Kidney glomerular epithelial cell (primary cell): ENCODE data around the gene SPDYE1.

ENCODE experiments used
- DNase-seq: peaks from one replicate; lab custom pipeline; 2025; lab: John Stamatoyannopoulos, UW

The SPDYE1 gene

GRCh38 chr7:44044315-44045225, 46.9 kb downstream of the SPDYE1 start, which contains the start of gene DBNL:
DBNL (plus strand) TSS chr7:44044702; CDS start chr7:44044738, 36 bp downstream.
- DNase-seq = peak; percentile 86

GRCh38 chr7:44045226-44046014, 47.7 kb downstream of the SPDYE1 start:
- DNase-seq = no peak

- no peak for DNase-seq
These were observed 48.8 kb downstream of the SPDYE1 start for GRCh38 chr7:44046321-44047061.

GRCh38 chr7:44048031-44048795, 50.5 kb downstream of the SPDYE1 start:
- no peak for DNase-seq

GRCh38 chr7:44050121-44050914, 52.6 kb downstream of the SPDYE1 start:
- DNase-seq = no peak

- DNase-seq = no peak
These were observed 53.3 kb downstream of the SPDYE1 start for GRCh38 chr7:44050915-44051560.

GRCh38 chr7:44051611-44052220, 54.0 kb downstream of the SPDYE1 start:
- DNase-seq = no peak

GRCh38 chr7:44052771-44053365, 55.2 kb downstream of the SPDYE1 start:
- DNase-seq = no peak

- no peak for DNase-seq
These were observed 59.0 kb downstream of the SPDYE1 start for GRCh38 chr7:44056681-44057080.

GRCh38 chr7:44057181-44057848, 59.6 kb downstream of the SPDYE1 start:
- no peak for DNase-seq

- no peak for DNase-seq
These were observed 60.4 kb downstream of the SPDYE1 start for GRCh38 chr7:44057849-44058758.

GRCh38 chr7:44058759-44059218, 61.1 kb downstream of the SPDYE1 start:
- no peak for DNase-seq

GRCh38 chr7:44059219-44060090, 61.8 kb downstream of the SPDYE1 start:
- DNase-seq = no peak
